WTC11 (cell line): ENCODE results near the gene GABRR3. TPM values are rescaled to one million over a fixed set of nuclear protein-coding genes. Genes with fewer than 3 reads are reported as not detected.

Experiments used
- ATAC-seq: fragments of 200-7000 bp; cut with Tn5 transposase; 2 replicates; pipeline ENCODE4 v1.10.0; 2021; ENCODE audit warnings: mild to moderate bottlenecking, moderate library complexity
- CTCF ChIA-PET: fragments of 300-600 bp; sonication (Branson Sonifier 250); formaldehyde crosslinking; loops from one replicate; lab custom pipeline; 2021; ENCODE audit warnings: antibody characterized with exemption; lab: Charles Lee
- POLR2A ChIA-PET: fragments of 350-600 bp; sonication (Branson Sonifier 250); formaldehyde crosslinking; loops from one replicate; lab custom pipeline; 2021; ENCODE audit warnings: antibody characterized with exemption; lab: Charles Lee
- DNase-seq: peaks from one replicate; pipeline ENCODE4 v3.0.0; 2021; ENCODE audit warnings: low spot score
- H3K27ac Mint-ChIP-seq: 2 replicates; pipeline ENCODE4 v1.8.0; 2021; ENCODE audit warnings: mixed read lengths
- H3K27me3 Mint-ChIP-seq: 2 replicates; pipeline ENCODE4 v1.8.0; 2021; ENCODE audit warnings: low read depth, mild to moderate bottlenecking, moderate library complexity, mixed read lengths
- H3K36me3 Mint-ChIP-seq: 2 replicates; pipeline ENCODE4 v1.8.0; 2021; ENCODE audit warnings: mixed read lengths
- H3K4me1 Mint-ChIP-seq: 2 replicates; pipeline ENCODE4 v1.8.0; 2022; ENCODE audit warnings: mixed read lengths
- H3K4me3 Mint-ChIP-seq: 2 replicates; pipeline ENCODE4 v1.8.0; 2021; ENCODE audit warnings: mild to moderate bottlenecking, moderate library complexity, mixed read lengths
- H3K9me3 Mint-ChIP-seq: 2 replicates; pipeline ENCODE4 v1.8.0; 2021; ENCODE audit warnings: mixed read lengths
- ESRRA ChIP-seq: sonication (generic); formaldehyde crosslinking; IDR thresholded peaks from 2 replicates; pipeline ENCODE4 v1.8.1; 2022; ENCODE audit warnings: mild to moderate bottlenecking, missing genetic modification reagents, borderline replicate concordance
- GABPB1 ChIP-seq: sonication (generic); formaldehyde crosslinking; IDR thresholded peaks from 2 replicates; pipeline ENCODE4 v1.8.1; 2023; ENCODE audit warnings: mild to moderate bottlenecking, missing genetic modification reagents
- JUN ChIP-seq: sonication (generic); formaldehyde crosslinking; IDR thresholded peaks from 2 replicates; pipeline ENCODE4 v1.8.0; 2023; ENCODE audit warnings: mild to moderate bottlenecking, missing genetic modification reagents
- KAT7 ChIP-seq: sonication (generic); formaldehyde crosslinking; IDR thresholded peaks from 2 replicates; pipeline ENCODE4 v1.8.1; 2023; ENCODE audit warnings: missing genetic modification reagents, mild to moderate bottlenecking, borderline replicate concordance
- MXD4 ChIP-seq: fragments of 250-450 bp; sonication (Bioruptor Pico); IDR thresholded peaks from 2 replicates; pipeline ENCODE4 v1.8.0; 2021; ENCODE audit warnings: mild to moderate bottlenecking, moderate library complexity, borderline replicate concordance
- NFATC4 ChIP-seq: fragments of 250-450 bp; sonication (Bioruptor Pico); IDR thresholded peaks from 2 replicates; pipeline ENCODE4 v1.9.0; 2021; ENCODE audit warnings: mild to moderate bottlenecking
- OVOL2 ChIP-seq: fragments of 250-450 bp; sonication (Bioruptor Pico); IDR thresholded peaks from 2 replicates; pipeline ENCODE4 v1.9.0; 2021; ENCODE audit warnings: mild to moderate bottlenecking, borderline replicate concordance
- RORB ChIP-seq: fragments of 250-450 bp; sonication (Bioruptor Pico); IDR thresholded peaks from 2 replicates; pipeline ENCODE4 v1.9.0; 2021; ENCODE audit warnings: mild to moderate bottlenecking
- SMAD4 ChIP-seq: sonication (generic); formaldehyde crosslinking; IDR thresholded peaks from 2 replicates; pipeline ENCODE4 v1.8.0; 2022; ENCODE audit warnings: mild to moderate bottlenecking, missing genetic modification reagents
- ZNF219 ChIP-seq: sonication (generic); formaldehyde crosslinking; IDR thresholded peaks from 2 replicates; pipeline ENCODE4 v1.8.0; 2023; ENCODE audit warnings: missing genetic modification reagents, mild to moderate bottlenecking, borderline replicate concordance
- ZNF396 ChIP-seq: fragments of 250-450 bp; sonication (Bioruptor Pico); IDR thresholded peaks from 2 replicates; pipeline ENCODE4 v1.8.0; 2021; ENCODE audit warnings: mild to moderate bottlenecking, moderate library complexity, borderline replicate concordance
- ZNF423 ChIP-seq: fragments of 250-450 bp; sonication (Bioruptor Pico); IDR thresholded peaks from 2 replicates; pipeline ENCODE4 v2.1.2; 2022; ENCODE audit warnings: mild to moderate bottlenecking, moderate library complexity
- total RNA-seq: library from RNA; stranded (reverse); gene quantifications from 3 replicates; pipeline ENCODE4 v1.2.3, GENCODE V29; 2021
- TF ChIP-seq, protein P1 (sequence below): sonication (generic); formaldehyde crosslinking; conservative IDR thresholded peaks from 2 replicates; pipeline ENCODE4 v1.8.1; 2022; ENCODE audit warnings: mild to moderate bottlenecking, missing genetic modification reagents
- TF ChIP-seq, protein P2 (sequence below): sonication (generic); formaldehyde crosslinking; IDR thresholded peaks from 2 replicates; pipeline ENCODE4 v1.8.1; 2022; ENCODE audit warnings: mild to moderate bottlenecking, moderate library complexity, missing genetic modification reagents
- TF ChIP-seq, protein P3 (sequence below): sonication (generic); formaldehyde crosslinking; IDR thresholded peaks from 2 replicates; pipeline ENCODE4 v1.8.0; 2022; ENCODE audit warnings: missing genetic modification reagents
- TF ChIP-seq, protein P4 (sequence below): sonication (generic); formaldehyde crosslinking; IDR thresholded peaks from 2 replicates; pipeline ENCODE4 v1.8.1; 2022; ENCODE audit warnings: mild to moderate bottlenecking, missing genetic modification reagents, moderate library complexity, borderline replicate concordance
- TF ChIP-seq, protein P5 (sequence below): sonication (generic); formaldehyde crosslinking; IDR thresholded peaks from 2 replicates; pipeline ENCODE4 v1.8.0; 2022; ENCODE audit warnings: mild to moderate bottlenecking, missing genetic modification reagents
- TF ChIP-seq, protein P6 (sequence below): sonication (generic); formaldehyde crosslinking; IDR thresholded peaks from 2 replicates; pipeline ENCODE4 v1.8.0; 2022; ENCODE audit warnings: mild to moderate bottlenecking, missing genetic modification reagents
- TF ChIP-seq, protein P7 (sequence below): sonication (generic); formaldehyde crosslinking; IDR thresholded peaks from 2 replicates; pipeline ENCODE4 v1.8.0; 2022; ENCODE audit warnings: mild to moderate bottlenecking, missing genetic modification reagents
- TF ChIP-seq, protein P8 (sequence below): fragments of 250-450 bp; sonication (Bioruptor Pico); IDR thresholded peaks from 2 replicates; pipeline ENCODE4 v2.1.2; 2022; ENCODE audit warnings: mild to moderate bottlenecking, moderate library complexity

Gene GABRR3
- total RNA-seq, 1 experiment from 2014 or later = not detected

DNA sequence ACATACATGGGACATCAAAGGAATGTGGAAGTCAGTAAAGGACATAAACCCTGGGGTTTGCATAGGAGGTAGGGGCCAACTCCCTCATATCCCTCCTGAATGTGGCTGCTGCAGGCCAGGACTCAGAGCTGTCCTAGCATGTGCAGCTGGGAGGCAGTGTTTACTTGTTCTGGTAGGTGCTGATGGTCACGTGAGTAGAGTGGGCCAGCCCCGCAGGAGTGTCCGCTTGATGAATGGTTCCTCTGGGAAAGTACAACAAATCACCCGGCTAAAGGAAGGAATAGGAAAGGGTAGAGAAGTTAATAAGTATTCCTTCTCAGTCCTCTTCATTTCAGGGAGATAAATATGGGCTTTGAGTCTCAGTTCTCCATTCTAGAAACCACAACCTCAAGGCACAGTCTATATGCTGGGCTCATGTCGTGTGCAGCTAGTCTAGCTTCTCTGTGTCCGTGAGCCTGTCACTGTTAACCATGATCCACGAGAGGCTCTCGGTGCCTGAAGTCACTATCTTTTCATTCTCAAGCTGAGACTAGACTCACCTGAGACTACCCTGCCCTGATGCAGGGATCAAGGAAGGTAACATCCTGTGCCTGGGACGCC lies 80.8 kb downstream of the GABRR3 start:
- H3K9me3 Mint-ChIP-seq = no peaks in the 10 kb centered on the region
- ChIA-PET CTCF (interaction anchor here (1.1 to 1.8 kb wide), 2 partner anchors 17 to 69 kb away, joined by 3 to 5 read pairs; no protein-coding TSS in a partner anchor), POLR2A (no interaction called here)
- no peak overlapping the region for H3K27ac Mint-ChIP-seq
- no peak for TF ChIP-seq MXD4
- no peak for TF ChIP-seq JUN (CRISPR knock-in tag)
- TF ChIP-seq RORB (CRISPR knock-in tag) = no peak
- TF ChIP-seq, protein P1, sequence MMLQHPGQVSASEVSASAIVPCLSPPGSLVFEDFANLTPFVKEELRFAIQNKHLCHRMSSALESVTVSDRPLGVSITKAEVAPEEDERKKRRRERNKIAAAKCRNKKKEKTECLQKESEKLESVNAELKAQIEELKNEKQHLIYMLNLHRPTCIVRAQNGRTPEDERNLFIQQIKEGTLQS (CRISPR knock-in tag) = no peak
- TF ChIP-seq, protein P2, sequence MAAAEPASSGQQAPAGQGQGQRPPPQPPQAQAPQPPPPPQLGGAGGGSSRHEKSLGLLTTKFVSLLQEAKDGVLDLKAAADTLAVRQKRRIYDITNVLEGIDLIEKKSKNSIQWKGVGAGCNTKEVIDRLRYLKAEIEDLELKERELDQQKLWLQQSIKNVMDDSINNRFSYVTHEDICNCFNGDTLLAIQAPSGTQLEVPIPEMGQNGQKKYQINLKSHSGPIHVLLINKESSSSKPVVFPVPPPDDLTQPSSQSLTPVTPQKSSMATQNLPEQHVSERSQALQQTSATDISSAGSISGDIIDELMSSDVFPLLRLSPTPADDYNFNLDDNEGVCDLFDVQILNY (CRISPR knock-in tag) = no peak
- no peak for TF ChIP-seq ZNF423 (CRISPR knock-in tag)
- no peak for TF ChIP-seq NFATC4 (CRISPR knock-in tag)
- TF ChIP-seq, protein P3, sequence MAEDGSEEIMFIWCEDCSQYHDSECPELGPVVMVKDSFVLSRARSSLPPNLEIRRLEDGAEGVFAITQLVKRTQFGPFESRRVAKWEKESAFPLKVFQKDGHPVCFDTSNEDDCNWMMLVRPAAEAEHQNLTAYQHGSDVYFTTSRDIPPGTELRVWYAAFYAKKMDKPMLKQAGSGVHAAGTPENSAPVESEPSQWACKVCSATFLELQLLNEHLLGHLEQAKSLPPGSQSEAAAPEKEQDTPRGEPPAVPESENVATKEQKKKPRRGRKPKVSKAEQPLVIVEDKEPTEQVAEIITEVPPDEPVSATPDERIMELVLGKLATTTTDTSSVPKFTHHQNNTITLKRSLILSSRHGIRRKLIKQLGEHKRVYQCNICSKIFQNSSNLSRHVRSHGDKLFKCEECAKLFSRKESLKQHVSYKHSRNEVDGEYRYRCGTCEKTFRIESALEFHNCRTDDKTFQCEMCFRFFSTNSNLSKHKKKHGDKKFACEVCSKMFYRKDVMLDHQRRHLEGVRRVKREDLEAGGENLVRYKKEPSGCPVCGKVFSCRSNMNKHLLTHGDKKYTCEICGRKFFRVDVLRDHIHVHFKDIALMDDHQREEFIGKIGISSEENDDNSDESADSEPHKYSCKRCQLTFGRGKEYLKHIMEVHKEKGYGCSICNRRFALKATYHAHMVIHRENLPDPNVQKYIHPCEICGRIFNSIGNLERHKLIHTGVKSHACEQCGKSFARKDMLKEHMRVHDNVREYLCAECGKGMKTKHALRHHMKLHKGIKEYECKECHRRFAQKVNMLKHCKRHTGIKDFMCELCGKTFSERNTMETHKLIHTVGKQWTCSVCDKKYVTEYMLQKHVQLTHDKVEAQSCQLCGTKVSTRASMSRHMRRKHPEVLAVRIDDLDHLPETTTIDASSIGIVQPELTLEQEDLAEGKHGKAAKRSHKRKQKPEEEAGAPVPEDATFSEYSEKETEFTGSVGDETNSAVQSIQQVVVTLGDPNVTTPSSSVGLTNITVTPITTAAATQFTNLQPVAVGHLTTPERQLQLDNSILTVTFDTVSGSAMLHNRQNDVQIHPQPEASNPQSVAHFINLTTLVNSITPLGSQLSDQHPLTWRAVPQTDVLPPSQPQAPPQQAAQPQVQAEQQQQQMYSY (CRISPR knock-in tag) = no peak
- TF ChIP-seq OVOL2 (CRISPR knock-in tag) = no peak
- TF ChIP-seq, protein P4, sequence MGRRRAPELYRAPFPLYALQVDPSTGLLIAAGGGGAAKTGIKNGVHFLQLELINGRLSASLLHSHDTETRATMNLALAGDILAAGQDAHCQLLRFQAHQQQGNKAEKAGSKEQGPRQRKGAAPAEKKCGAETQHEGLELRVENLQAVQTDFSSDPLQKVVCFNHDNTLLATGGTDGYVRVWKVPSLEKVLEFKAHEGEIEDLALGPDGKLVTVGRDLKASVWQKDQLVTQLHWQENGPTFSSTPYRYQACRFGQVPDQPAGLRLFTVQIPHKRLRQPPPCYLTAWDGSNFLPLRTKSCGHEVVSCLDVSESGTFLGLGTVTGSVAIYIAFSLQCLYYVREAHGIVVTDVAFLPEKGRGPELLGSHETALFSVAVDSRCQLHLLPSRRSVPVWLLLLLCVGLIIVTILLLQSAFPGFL (CRISPR knock-in tag) = no peak
- no peak for TF ChIP-seq ZNF396
- TF ChIP-seq, protein P5, sequence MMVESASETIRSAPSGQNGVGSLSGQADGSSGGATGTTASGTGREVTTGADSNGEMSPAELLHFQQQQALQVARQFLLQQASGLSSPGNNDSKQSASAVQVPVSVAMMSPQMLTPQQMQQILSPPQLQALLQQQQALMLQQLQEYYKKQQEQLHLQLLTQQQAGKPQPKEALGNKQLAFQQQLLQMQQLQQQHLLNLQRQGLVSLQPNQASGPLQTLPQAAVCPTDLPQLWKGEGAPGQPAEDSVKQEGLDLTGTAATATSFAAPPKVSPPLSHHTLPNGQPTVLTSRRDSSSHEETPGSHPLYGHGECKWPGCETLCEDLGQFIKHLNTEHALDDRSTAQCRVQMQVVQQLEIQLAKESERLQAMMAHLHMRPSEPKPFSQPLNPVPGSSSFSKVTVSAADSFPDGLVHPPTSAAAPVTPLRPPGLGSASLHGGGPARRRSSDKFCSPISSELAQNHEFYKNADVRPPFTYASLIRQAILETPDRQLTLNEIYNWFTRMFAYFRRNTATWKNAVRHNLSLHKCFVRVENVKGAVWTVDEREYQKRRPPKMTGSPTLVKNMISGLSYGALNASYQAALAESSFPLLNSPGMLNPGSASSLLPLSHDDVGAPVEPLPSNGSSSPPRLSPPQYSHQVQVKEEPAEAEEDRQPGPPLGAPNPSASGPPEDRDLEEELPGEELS (CRISPR knock-in tag) = no peak
- TF ChIP-seq SMAD4 = no peak
- TF ChIP-seq KAT7 (CRISPR knock-in tag) = no peak
- TF ChIP-seq, protein P6, sequence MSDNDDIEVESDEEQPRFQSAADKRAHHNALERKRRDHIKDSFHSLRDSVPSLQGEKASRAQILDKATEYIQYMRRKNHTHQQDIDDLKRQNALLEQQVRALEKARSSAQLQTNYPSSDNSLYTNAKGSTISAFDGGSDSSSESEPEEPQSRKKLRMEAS (CRISPR knock-in tag) = no peak
- TF ChIP-seq ESRRA (CRISPR knock-in tag) = no peak
- no peak for TF ChIP-seq ZNF219
- TF ChIP-seq GABPB1 = no peak
- TF ChIP-seq, protein P7, sequence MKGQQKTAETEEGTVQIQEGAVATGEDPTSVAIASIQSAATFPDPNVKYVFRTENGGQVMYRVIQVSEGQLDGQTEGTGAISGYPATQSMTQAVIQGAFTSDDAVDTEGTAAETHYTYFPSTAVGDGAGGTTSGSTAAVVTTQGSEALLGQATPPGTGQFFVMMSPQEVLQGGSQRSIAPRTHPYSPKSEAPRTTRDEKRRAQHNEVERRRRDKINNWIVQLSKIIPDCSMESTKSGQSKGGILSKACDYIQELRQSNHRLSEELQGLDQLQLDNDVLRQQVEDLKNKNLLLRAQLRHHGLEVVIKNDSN = no peak
- TF ChIP-seq, protein P8, sequence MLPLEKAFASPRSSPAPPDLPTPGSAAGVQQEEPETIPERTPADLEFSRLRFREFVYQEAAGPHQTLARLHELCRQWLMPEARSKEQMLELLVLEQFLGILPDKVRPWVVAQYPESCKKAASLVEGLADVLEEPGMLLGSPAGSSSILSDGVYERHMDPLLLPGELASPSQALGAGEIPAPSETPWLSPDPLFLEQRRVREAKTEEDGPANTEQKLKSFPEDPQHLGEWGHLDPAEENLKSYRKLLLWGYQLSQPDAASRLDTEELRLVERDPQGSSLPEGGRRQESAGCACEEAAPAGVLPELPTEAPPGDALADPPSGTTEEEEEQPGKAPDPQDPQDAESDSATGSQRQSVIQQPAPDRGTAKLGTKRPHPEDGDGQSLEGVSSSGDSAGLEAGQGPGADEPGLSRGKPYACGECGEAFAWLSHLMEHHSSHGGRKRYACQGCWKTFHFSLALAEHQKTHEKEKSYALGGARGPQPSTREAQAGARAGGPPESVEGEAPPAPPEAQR (CRISPR knock-in tag) = no peak
- H3K36me3 Mint-ChIP-seq = peaks cover 4% of the 10 kb centered on the region; the same call in 1 of the 2 replicates
- DNase-seq = no peak
- ATAC-seq = peak; percentile 62
- peaks cover 9% of the 10 kb centered on the region for H3K4me1 Mint-ChIP-seq
- no peaks in the 10 kb centered on the region for H3K27me3 Mint-ChIP-seq
- H3K4me3 Mint-ChIP-seq = no peak overlapping the region
